Measurements from ENCODE around the gene COL9A3.

The COL9A3 gene

DNA sequence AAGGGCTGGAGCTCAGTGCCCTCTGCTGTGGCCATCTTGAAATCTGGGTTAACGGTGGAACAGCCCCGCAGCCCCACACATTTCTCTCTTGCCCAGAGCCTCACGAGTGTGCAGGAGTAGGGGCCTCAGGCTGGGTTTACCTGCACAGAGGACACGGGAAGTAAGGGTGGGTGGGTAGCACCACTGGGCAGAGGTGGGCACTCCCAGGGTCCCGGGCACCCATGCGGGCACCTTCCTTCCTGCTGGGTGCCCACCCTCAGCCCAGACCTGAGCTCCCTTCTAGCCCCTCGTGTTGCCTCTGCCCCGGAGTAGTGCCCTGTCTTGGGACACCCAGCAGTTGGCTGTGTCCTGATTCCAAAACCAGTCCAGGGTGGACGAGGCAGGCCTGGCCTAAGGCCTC lies 11.2 kb downstream of the COL9A3 start:
- no peak for DNase-seq (ENCODE audit: extremely low read depth, low read depth)
- TF ChIP-seq, protein P1, sequence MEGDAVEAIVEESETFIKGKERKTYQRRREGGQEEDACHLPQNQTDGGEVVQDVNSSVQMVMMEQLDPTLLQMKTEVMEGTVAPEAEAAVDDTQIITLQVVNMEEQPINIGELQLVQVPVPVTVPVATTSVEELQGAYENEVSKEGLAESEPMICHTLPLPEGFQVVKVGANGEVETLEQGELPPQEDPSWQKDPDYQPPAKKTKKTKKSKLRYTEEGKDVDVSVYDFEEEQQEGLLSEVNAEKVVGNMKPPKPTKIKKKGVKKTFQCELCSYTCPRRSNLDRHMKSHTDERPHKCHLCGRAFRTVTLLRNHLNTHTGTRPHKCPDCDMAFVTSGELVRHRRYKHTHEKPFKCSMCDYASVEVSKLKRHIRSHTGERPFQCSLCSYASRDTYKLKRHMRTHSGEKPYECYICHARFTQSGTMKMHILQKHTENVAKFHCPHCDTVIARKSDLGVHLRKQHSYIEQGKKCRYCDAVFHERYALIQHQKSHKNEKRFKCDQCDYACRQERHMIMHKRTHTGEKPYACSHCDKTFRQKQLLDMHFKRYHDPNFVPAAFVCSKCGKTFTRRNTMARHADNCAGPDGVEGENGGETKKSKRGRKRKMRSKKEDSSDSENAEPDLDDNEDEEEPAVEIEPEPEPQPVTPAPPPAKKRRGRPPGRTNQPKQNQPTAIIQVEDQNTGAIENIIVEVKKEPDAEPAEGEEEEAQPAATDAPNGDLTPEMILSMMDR (IDR thresholded peaks at IDR 0.05; ENCODE audit: low read depth, low read length), result no peak

DNA sequence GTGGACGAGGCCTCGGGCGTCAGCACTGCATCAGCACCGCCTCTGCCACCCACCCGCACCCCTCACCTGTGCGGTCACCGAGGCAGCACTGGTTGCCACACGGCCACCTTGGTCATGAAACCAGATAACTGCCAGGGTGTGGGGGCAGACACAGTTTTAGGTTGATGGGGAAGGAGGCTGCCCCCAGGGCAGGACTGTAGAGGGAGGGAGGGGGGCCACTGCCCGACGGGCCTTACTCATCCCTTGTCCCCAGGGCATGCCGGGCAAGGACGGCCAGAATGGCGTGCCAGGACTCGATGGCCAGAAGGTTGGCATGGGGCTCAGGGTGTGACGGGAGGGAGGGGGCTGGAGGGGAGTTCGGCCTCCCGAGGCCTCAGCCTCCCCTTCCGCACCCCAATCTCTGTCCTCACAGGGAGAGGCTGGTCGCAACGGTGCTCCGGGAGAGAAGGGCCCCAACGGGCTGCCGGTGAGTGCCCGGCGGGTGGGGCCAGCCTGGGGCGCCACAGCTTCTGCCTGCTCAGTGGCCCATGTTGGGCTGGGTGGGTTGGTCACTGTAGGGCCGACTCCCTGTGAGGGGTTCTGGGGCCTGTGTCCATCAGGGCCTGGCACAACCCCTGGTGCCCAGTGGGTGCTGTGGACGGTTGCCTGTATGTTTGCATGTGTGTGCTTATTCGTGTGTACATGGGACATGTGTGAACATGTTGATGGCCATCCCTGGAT lies 11.8 kb downstream of the COL9A3 start:
- TF ChIP-seq, protein P1 (IDR thresholded peaks at IDR 0.05; ENCODE audit: low read depth, low read length), result no peak
- no peak for DNase-seq (ENCODE audit: extremely low read depth, low read depth)

DNA sequence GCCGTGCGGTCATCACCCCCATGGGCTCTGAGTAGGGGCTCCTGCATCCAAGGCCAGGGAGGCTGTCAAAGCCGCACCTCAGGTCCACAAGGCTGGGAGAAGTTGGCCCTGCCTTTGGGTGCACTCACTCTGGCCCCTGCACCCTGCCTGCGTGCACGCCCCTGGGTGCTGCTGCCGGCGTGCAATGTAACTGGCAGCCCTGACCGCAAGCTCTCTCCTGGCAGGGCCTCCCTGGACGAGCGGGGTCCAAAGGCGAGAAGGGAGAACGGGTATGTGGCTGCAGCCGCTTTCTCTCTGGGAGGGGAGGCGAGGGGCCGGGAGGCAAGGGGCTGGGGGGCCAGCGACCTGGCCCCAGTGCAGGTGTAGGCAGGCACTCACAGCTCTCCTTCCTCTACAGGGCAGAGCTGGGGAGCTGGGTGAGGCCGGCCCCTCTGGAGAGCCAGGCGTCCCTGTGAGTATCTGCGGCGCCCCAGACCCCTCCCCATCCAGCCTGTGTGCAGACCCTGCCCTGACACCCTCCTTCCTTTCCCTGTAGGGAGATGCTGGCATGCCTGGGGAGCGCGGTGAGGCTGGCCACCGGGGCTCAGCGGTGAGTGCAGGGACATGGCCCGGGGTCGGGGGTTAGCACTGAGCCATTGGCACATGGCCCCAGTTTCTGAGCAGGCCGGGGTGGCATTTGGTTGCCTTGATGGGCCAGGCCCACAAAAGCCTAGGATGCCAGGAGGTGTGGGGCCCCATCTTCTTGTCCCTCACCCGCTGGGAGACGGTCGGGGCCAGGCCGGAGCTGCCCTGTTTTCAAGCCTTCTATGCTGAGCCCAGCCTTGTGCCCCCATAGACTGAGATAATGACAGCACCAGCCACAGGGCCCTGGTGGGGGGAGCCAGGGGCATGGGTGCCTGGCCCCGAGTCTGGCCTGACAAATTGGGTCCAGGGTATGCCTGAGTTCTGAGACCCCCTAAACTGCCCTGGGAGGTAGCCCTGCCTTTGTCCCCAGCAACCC lies 12.7 kb downstream of the COL9A3 start:
- TF ChIP-seq, protein P1 (IDR thresholded peaks at IDR 0.05; ENCODE audit: low read depth, low read length), result no peak
- no peak for DNase-seq (ENCODE audit: extremely low read depth, low read depth)

DNA sequence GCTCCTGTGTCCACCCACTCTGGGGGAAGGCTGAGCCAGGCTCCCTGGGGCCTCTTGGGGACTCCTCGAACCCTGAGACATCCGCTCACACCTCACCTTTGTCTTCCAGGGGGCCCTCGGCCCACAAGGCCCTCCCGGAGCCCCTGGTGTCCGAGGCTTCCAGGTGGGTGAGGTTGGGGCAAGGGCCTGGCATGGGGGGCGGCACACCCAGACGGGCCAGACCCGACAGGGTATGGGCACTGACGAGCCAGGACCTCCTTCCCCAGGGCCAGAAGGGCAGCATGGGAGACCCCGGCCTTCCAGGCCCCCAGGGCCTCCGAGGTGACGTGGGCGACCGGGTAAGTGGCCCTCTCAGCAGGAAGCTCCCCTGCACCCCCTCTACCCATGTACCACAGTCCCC lies 13.4 kb downstream of the COL9A3 start:
- no peak for DNase-seq (ENCODE audit: extremely low read depth, low read depth)
- TF ChIP-seq, protein P1 (IDR thresholded peaks at IDR 0.05; ENCODE audit: low read depth, low read length), result no peak

DNA sequence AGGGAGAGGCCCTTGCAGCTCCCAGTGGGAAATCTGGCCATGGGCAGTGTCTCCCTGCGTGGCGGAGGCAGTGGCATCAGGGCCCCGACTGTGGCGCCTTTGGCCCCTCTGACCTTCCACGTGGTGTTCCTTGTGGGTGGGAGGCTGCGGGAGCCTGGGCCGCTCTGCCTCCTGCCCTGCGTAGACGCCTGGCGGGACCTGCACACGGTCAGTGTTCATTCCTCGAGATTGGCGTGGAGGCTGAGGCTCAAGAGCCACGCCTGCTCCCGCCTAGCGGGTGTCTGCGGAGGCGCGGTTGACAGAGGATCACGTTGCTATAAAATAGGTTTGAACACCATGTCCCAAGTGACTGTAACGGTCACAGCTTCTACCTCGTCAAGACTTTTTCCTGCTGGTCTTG lies 14.0 kb downstream of the COL9A3 start:
- no peak for DNase-seq (ENCODE audit: extremely low read depth, low read depth)
- TF ChIP-seq, protein P1 (IDR thresholded peaks at IDR 0.05; ENCODE audit: low read depth, low read length), result no peak

DNA sequence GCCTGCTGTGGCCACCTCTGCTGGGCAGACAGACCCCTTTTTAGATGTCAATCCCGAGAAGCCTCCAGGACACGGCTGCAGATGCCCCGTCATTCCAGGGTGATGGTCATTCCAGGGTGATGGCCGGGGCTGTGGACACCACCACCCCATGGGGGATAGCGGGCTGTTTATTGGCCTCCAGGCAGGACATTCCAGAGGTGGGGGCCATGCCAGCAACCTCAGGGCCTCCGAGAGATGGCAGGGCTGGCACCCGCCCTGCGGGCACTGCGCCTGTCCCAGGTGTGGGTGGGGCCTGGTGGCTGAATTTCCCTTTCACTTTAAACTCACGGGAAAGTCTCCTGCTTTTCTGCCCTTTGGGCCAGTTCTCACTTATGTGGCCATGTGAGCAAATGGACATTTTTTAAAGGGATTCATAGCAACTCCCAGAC lies 14.5 kb downstream of the COL9A3 start:
- TF ChIP-seq, protein P1 (IDR thresholded peaks at IDR 0.05; ENCODE audit: low read depth, low read length), result no peak
- DNase-seq (ENCODE audit: extremely low read depth, low read depth), result no peak

DNA sequence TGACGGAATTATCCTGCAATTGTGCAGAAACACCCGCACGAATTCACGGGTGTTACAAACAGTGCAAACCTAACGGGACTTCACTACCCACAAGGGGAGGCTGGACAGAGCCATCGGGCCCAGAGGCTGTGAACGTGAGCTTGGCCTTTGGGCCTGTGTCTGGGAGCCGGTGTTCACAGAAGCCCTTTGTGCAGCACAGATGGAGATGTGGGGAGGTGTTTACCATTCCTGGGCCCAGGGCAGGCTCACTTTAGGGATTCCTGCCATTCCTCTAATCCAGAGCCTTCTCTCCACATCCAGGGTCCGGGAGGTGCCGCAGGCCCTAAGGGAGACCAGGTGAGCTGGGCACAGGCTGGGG lies 15.0 kb downstream of the COL9A3 start:
- TF ChIP-seq, protein P1 (IDR thresholded peaks at IDR 0.05; ENCODE audit: low read depth, low read length), result no peak
- no peak for DNase-seq (ENCODE audit: extremely low read depth, low read depth)
